ENCODE results near the gene NMNAT2. TPM values are rescaled to one million over a fixed set of nuclear protein-coding genes. Genes with fewer than 3 reads are reported as not detected.
A peak's percentile ranks its signal among the peaks of the same experiment; 100 is the strongest.

Gene NMNAT2
- total RNA-seq, 6 donors from 2014 or later: 0.13 to 0.72 (median 0.17) TPM; not detected in 2

DNA sequence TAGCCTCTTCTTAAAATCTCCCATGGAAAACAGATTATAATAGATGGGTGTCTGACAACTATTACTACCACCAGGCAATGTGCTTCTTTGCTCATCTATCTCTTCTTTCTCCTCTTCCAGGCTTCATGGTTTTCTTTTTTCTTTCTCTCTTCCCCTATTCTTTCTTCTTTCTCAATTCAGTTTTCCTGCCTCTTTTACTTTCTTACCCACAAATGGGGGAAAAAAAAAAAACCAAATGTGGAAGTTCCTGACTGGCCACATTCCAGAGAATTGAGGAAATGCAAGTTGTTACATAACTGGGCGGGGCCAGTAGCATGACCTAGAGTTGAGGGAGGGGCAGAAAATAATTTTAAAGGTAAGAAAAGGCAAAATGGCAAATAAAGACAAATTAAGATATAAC, 43.2 kb upstream of the NMNAT2 start:
- ATAC-seq (ENCODE audit: low FRiP score in 2 of 2): peak in 1 of 2 donors; percentile 68
- H3K9me3 ChIP-seq: no peaks in the 10 kb centered on the region
- 38 to 47% methylated on average over 1 of the region's 1 CpG for WGBS, 2 donors
- no peaks in the 10 kb centered on the region for H3K27me3 ChIP-seq
- TF ChIP-seq EP300 (IDR thresholded peaks at IDR 0.05) (peak in 1 of 4 donors; percentile 62), POLR2A (IDR thresholded peaks at IDR 0.05) (no peak), POLR2AphosphoS5 (IDR thresholded peaks at IDR 0.05) (peak in 1 of 2 donors; percentile 66)
- no peaks in the 10 kb centered on the region for H3K36me3 ChIP-seq
- peak in 1 of 2 donors; percentile 52 for DNase-seq
- peaks cover 6 to 10% (median 6%) of the 10 kb centered on the region in 4 donors for H3K4me1 ChIP-seq
- H3K4me3 ChIP-seq: no peak overlapping the region
- H3K27ac ChIP-seq: peak overlapping the region in 1 of 4 donors; percentile 72

DNA sequence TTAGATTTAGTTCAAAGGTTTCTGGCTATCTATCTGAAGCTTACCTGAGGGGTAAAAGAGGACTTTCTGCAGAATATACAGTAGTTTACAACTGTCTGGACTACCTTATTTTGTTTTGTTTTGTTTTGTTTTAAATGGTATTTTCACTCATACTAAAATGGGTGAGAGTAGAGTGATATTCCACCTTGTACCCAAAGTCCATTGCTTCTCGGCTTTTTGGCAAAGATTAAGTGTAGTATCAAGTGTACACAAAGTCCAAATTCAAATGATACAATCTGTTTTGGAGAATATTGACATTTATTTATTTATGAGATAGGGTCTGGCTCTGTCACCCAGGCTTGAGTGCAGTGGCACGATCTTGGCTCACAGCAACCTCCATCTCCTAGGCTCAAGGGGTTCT, 42.4 kb upstream of the NMNAT2 start:
- H3K4me1 ChIP-seq: peaks cover 6 to 10% (median 6%) of the 10 kb centered on the region in 4 donors
- H3K27ac ChIP-seq: no peak overlapping the region
- H3K4me3 ChIP-seq: no peak overlapping the region
- DNase-seq (no peak), ATAC-seq (ENCODE audit: low FRiP score in 2 of 2) (no peak)
- 85 to 93% methylated on average over 2 of the region's 2 CpGs for WGBS, 2 donors
- H3K9me3 ChIP-seq: no peaks in the 10 kb centered on the region
- TF ChIP-seq EP300 (IDR thresholded peaks at IDR 0.05) (no peak), POLR2A (IDR thresholded peaks at IDR 0.05) (no peak), POLR2AphosphoS5 (IDR thresholded peaks at IDR 0.05) (no peak)
- TF ChIP-seq, protein P1, sequence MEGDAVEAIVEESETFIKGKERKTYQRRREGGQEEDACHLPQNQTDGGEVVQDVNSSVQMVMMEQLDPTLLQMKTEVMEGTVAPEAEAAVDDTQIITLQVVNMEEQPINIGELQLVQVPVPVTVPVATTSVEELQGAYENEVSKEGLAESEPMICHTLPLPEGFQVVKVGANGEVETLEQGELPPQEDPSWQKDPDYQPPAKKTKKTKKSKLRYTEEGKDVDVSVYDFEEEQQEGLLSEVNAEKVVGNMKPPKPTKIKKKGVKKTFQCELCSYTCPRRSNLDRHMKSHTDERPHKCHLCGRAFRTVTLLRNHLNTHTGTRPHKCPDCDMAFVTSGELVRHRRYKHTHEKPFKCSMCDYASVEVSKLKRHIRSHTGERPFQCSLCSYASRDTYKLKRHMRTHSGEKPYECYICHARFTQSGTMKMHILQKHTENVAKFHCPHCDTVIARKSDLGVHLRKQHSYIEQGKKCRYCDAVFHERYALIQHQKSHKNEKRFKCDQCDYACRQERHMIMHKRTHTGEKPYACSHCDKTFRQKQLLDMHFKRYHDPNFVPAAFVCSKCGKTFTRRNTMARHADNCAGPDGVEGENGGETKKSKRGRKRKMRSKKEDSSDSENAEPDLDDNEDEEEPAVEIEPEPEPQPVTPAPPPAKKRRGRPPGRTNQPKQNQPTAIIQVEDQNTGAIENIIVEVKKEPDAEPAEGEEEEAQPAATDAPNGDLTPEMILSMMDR (IDR thresholded peaks at IDR 0.05): no peak
- H3K36me3 ChIP-seq: no peaks in the 10 kb centered on the region
- H3K27me3 ChIP-seq: no peaks in the 10 kb centered on the region

DNA sequence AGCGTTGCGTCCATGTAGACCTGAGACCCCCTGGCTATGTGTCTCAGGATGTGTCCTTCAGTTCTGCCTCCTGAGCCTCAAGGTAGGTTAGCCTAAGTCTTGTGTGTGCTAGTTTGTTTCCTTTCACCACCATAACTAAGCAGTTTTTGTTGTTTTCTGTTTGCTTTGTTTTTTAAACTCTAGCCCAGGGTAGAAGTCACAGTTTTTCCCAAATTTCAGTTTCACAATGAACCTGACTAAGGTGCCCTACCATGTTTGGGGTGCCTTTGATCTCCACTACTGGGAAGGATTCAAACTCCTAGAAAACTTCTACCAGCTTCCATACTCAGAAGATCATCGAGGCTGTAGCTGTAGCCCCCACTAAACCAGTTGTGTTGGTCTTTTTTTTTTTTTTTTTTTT, 39.3 kb upstream of the NMNAT2 start:
- WGBS, 2 donors: 83 to 90% methylated on average over 3 of the region's 3 CpGs
- no peaks in the 10 kb centered on the region for H3K36me3 ChIP-seq

DNA sequence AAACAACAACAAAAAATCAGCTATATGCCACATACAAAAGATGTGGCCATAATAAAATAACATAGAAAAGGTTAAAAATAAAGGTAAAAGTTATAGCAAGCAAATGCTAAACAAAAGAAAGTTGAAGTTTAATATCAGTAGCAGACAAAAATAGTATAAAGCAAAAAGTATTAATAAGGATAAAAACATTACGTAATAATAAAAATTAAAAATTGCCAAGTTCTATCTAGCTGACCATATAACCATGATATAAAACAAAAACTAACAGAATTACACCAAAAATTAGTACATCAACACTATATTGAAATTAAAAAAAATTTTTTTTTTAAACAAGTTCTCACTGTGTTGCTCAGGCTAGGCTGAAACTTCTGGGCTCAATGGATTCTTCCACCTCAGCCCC, 38.6 kb upstream of the NMNAT2 start:
- Histone ChIP-seq H3K4me3 (no peak overlapping the region), H3K4me1 (peaks cover 4 to 9% (median 6%) of the 10 kb centered on the region in 4 donors), H3K27me3 (no peaks in the 10 kb centered on the region), H3K9me3 (no peaks in the 10 kb centered on the region), H3K36me3 (no peaks in the 10 kb centered on the region), H3K27ac (no peak overlapping the region)
- no peak for DNase-seq
- no peak for TF ChIP-seq EP300 (IDR thresholded peaks at IDR 0.05)
- no peak for TF ChIP-seq POLR2AphosphoS5 (IDR thresholded peaks at IDR 0.05)
- TF ChIP-seq, protein P1 (IDR thresholded peaks at IDR 0.05): no peak
- no peak for TF ChIP-seq POLR2A (IDR thresholded peaks at IDR 0.05)
- WGBS, 2 donors: 94 to 98% methylated on average over 1 of the region's 1 CpG
- no peak for ATAC-seq (ENCODE audit: low FRiP score in 2 of 2)

More for the DNA sequence above, 39.3 kb upstream of the NMNAT2 start:
- ATAC-seq (ENCODE audit: low FRiP score in 2 of 2) (no peak), DNase-seq (no peak)
- Histone ChIP-seq H3K9me3 (no peaks in the 10 kb centered on the region), H3K27me3 (no peaks in the 10 kb centered on the region), H3K27ac (no peak overlapping the region), H3K4me3 (no peak overlapping the region), H3K4me1 (peaks cover 6 to 10% (median 6%) of the 10 kb centered on the region in 4 donors)
- TF ChIP-seq POLR2AphosphoS5 (IDR thresholded peaks at IDR 0.05) (no peak), POLR2A (IDR thresholded peaks at IDR 0.05) (no peak), EP300 (IDR thresholded peaks at IDR 0.05) (no peak)
- TF ChIP-seq, protein P1 (IDR thresholded peaks at IDR 0.05): no peak

DNA sequence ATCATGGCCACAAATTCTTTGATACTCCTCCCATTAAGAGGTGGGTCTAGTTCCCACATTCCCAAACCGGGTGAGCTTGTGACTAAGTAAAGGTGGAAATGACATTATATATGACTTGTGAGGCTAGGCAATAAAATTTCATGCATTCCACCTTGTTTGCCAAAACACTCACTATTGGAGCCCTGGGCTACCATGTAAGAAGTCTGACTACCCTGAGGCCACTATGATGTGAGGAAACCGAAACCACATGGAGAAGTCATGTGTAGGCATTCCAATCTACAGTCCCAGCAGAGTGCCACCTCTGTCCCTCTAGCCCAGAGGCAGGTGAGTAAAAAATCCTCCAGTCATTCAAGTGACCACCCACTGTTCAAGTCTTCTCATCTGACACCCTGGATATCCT, 36.2 kb upstream of the NMNAT2 start:
- Histone ChIP-seq H3K9me3 (no peaks in the 10 kb centered on the region), H3K36me3 (no peaks in the 10 kb centered on the region), H3K27ac (no peak overlapping the region), H3K4me1 (no peaks in the 10 kb centered on the region), H3K27me3 (no peaks in the 10 kb centered on the region), H3K4me3 (no peak overlapping the region)
- WGBS, 2 donors: 76% methylated on average over 2 of the region's 2 CpGs
- no peak for DNase-seq
- no peak for ATAC-seq (ENCODE audit: low FRiP score in 2 of 2)
- TF ChIP-seq EP300 (IDR thresholded peaks at IDR 0.05) (no peak), POLR2A (IDR thresholded peaks at IDR 0.05) (no peak), POLR2AphosphoS5 (IDR thresholded peaks at IDR 0.05) (no peak)
- TF ChIP-seq, protein P1 (IDR thresholded peaks at IDR 0.05): no peak

Measured in upper lobe of left lung (tissue), 6 donors.